Ascending aorta (tissue), 2 donors: ENCODE results near the gene ATF6B. TPM values are rescaled to one million over a fixed set of nuclear protein-coding genes. Genes with fewer than 3 reads are reported as not detected.

Source experiments
- DNase-seq, 2 donors: peaks; one replicate each; pipeline ENCODE4 v3.0.0-alpha.2; 2019; ENCODE audit warnings: low spot score in 2 of 2
- H3K27ac ChIP-seq, 2 donors: fragments of 200-600 bp; sonication (generic); one replicate each; pipeline ENCODE4 v1.5.1; 2016 to 2017; ENCODE audit warnings: mild to moderate bottlenecking in 1 of 2
- H3K27me3 ChIP-seq: fragments of 200-600 bp; sonication (generic); one replicate; pipeline ENCODE4 v1.5.1; 2017
- H3K36me3 ChIP-seq, 2 donors: fragments of 200-600 bp; sonication (generic); one replicate each; pipeline ENCODE4 v1.5.1; 2016
- H3K4me1 ChIP-seq, 2 donors: fragments of 200-600 bp; sonication (generic); one replicate each; pipeline ENCODE4 v1.5.1; 2016 to 2017; ENCODE audit warnings: mild to moderate bottlenecking in 1 of 2
- H3K4me3 ChIP-seq, 2 donors: fragments of 200-600 bp; sonication (generic); one replicate each; pipeline ENCODE4 v1.5.1; 2016 to 2017; ENCODE audit warnings: mild to moderate bottlenecking in 1 of 2
- H3K9me3 ChIP-seq, 2 donors: fragments of 200-600 bp; sonication (generic); one replicate each; pipeline ENCODE4 v1.5.1; 2016
- intact Hi-C: fragments of 100-400 bp; cut with DNase I; formaldehyde crosslinking; loops from one replicate; pipeline ENCODE4 v1.15.1; 2023
- total RNA-seq: library from RNA; depleted of rRNA; stranded (reverse); fragments of >200 nt; gene quantifications from one replicate; pipeline ENCODE4 v1.1.0, GENCODE V29; 2016
- TF ChIP-seq, protein P1 (sequence below), 3 experiments: fragments of 200-600 bp in 2 of 3; fragments of 450-650 bp in 1 of 3; sonication (generic) in 2 of 3; IDR thresholded peaks; one replicate each; pipeline ENCODE4 v1.5.1; 2016 to 2019; ENCODE audit warnings: antibody characterized with exemption in 3 of 3, mild to moderate bottlenecking in 1 of 3, moderate library complexity in 1 of 3

The ATF6B gene
- total RNA-seq, 1 donor from 2014 or later: 123 TPM

DNA sequence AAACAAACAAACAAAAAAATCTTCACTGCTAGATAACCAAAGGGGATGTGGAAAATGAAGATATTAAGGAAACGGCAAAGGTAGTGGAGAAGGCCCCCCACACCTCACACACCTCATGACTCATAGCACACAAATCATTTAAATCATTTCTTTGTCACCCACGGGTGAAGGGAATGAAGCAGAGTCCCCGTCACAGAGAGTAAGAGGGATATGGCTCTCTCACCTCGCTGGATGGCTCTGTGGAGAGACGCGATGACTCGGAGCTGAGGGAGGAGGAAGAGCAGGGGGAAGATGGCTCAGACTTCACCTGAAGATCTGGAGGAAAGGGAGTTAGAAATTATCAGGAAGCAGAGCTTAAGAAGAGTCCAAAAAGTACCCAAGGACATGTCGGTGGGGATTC lies 1.2 kb downstream of the ATF6B start:
- TF ChIP-seq, protein P1, sequence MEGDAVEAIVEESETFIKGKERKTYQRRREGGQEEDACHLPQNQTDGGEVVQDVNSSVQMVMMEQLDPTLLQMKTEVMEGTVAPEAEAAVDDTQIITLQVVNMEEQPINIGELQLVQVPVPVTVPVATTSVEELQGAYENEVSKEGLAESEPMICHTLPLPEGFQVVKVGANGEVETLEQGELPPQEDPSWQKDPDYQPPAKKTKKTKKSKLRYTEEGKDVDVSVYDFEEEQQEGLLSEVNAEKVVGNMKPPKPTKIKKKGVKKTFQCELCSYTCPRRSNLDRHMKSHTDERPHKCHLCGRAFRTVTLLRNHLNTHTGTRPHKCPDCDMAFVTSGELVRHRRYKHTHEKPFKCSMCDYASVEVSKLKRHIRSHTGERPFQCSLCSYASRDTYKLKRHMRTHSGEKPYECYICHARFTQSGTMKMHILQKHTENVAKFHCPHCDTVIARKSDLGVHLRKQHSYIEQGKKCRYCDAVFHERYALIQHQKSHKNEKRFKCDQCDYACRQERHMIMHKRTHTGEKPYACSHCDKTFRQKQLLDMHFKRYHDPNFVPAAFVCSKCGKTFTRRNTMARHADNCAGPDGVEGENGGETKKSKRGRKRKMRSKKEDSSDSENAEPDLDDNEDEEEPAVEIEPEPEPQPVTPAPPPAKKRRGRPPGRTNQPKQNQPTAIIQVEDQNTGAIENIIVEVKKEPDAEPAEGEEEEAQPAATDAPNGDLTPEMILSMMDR (IDR thresholded peaks at IDR 0.05): no peak
- peaks cover 31 to 35% of the 10 kb centered on the region in 2 donors for H3K36me3 ChIP-seq
- H3K9me3 ChIP-seq: no peaks in the 10 kb centered on the region
- H3K27me3 ChIP-seq: no peaks in the 10 kb centered on the region
- no peak for DNase-seq
- peaks cover 19 to 25% of the 10 kb centered on the region in 2 donors for H3K4me1 ChIP-seq
- intact Hi-C loops: loop anchor here (5.0 kb wide), 1 partner anchor 70 kb away; no protein-coding TSS in a partner anchor
- peak overlapping the region in 1 of 2 donors; percentile 93 for H3K4me3 ChIP-seq
- peak overlapping the region in 1 of 2 donors; percentile 89 for H3K27ac ChIP-seq

DNA sequence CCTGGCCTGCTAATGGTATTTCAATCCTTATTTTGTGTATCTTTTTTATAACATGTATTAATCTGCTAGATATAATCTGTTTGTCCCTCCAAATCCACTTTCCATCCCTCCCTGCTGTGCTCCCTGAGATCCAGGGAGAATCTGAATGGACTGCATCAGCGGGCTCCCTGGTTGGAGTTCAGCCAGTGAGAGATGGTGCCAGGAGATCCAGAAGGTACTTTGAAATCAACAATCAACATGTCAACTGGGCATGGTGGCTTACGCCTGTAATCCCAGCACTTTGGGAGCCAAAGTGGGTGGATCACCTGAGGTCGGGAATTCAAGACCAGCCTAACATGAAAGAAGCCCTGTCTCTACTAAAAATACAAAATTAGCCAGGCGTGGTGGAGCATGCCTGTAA lies 4.4 kb downstream of the ATF6B start:
- intact Hi-C loops: no loop called here
- no peaks in the 10 kb centered on the region for H3K9me3 ChIP-seq
- peaks cover 55 to 62% of the 10 kb centered on the region in 2 donors for H3K36me3 ChIP-seq
- H3K4me1 ChIP-seq: peaks cover 10 to 22% of the 10 kb centered on the region in 2 donors
- H3K27me3 ChIP-seq: no peaks in the 10 kb centered on the region
- H3K4me3 ChIP-seq: no peak overlapping the region
- H3K27ac ChIP-seq: no peak overlapping the region
- no peak for DNase-seq
- TF ChIP-seq, protein P1 (IDR thresholded peaks at IDR 0.05): no peak

DNA sequence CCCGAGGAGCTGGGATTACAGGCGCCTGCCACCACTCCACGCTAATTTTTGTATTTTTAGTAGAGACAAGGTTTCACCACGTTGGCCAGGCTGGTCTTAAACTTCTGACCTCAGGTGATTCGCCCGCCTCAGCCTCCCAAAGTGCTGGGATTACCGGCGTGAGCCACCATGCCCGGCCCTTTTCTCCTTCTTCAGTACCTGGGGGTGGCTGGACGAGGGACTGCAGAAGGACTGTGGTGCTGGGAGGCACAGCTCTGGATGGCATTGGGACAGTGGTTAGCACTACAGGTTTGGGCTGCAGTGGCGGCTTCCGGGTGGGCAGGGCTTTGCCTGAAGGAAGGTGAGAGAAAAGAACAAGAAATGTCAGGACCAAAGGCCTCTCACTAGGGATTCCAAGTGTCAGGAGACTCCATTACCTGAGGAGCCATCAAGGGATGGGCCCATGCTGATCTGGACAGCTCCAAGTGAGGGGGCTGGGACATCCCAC lies 7.4 kb downstream of the ATF6B start:
- DNase-seq: no peak
- no peaks in the 10 kb centered on the region for H3K9me3 ChIP-seq
- H3K27me3 ChIP-seq: no peaks in the 10 kb centered on the region
- intact Hi-C loops: no loop called here
- H3K4me3 ChIP-seq: no peak overlapping the region
- TF ChIP-seq, protein P1 (IDR thresholded peaks at IDR 0.05): no peak
- H3K4me1 ChIP-seq: peaks cover 0 to 5% of the 10 kb centered on the region in 2 donors
- H3K36me3 ChIP-seq: peaks cover 72 to 83% of the 10 kb centered on the region in 2 donors
- no peak overlapping the region for H3K27ac ChIP-seq

DNA sequence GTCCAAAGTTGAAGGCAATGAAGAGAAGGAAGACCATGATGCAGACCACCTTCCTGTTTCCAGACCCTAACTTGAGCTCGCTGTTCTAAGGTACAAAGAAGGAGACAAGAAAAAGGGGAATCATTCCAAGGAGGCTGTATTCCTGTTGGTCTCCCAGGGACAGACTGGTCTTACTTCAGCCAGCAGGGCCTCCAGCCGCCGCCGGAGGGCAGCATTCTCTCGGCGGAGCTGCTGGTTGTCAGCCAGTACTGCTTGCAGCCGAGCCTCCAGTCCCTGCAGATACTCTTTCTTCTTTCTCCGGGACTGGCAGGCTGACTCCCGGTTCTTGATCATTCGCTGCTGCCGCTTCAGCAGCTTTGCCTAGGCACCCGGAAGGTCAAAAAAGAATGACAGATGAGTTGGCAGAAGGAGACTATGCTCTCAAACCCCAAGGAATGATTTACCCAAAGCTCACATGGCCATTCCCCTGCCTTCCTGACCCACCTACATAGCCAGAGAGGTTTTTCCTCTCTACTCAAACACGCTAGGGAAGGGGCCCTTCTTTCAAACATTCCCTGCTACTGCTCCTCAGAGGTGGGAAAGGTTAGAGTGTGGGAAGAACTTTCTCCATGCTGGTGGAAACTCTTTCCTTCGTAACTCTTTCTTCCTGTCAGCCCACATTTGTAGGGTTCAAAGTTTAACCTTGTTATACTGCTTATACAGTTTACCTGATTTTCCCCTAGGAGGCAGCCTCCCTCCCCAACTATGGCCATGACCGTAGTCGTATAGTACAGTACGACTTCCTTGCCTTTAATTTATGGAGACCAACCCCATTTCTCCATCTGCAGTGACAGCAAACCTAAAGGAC lies 9.0 kb downstream of the ATF6B start:
- peak in 1 of 2 donors; percentile 90 for DNase-seq
- TF ChIP-seq, protein P1 (IDR thresholded peaks at IDR 0.05): peak; percentile 88 to 93 (median 89)
- Histone ChIP-seq H3K4me3 (no peak overlapping the region), H3K36me3 (peaks cover 60 to 70% of the 10 kb centered on the region in 2 donors), H3K27me3 (no peaks in the 10 kb centered on the region), H3K9me3 (no peaks in the 10 kb centered on the region), H3K27ac (peak overlapping the region in 1 of 2 donors; percentile 10), H3K4me1 (peaks cover 0 to 8% of the 10 kb centered on the region in 2 donors)
- intact Hi-C loops: loop anchor here (1.0 to 5.0 kb wide), 2 partner anchors 35 to 123 kb away; partner anchors contain the start of gene PPT2

DNA sequence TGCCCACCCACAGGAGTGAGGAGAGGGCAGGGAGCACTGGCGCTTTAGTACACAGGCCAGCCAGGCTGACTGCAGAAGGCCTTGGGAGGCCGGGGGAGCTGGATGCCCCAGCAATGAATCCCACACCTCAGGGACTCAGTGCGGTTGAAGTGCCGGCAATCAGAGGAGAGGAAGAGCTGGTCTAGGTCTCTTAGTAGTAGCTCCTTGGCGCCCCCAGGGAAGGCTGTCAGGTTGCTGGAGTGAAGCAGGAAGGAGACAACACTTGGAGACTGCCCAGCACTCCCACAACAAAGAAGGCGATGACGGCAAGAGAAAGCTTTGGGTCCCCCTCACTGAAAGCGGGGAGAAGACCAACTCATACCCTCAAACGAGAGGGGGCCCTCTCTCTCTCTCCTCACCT lies 10.6 kb downstream of the ATF6B start:
- Histone ChIP-seq H3K4me1 (peaks cover 0 to 22% of the 10 kb centered on the region in 2 donors), H3K27me3 (no peaks in the 10 kb centered on the region), H3K27ac (no peak overlapping the region), H3K9me3 (no peaks in the 10 kb centered on the region), H3K36me3 (peaks cover 51 to 67% of the 10 kb centered on the region in 2 donors), H3K4me3 (no peak overlapping the region)
- TF ChIP-seq, protein P1 (IDR thresholded peaks at IDR 0.05): no peak
- no peak for DNase-seq
- intact Hi-C loops: loop anchor here (5.0 kb wide), 1 partner anchor 125 kb away; no protein-coding TSS in a partner anchor
